Chondrocyte (in vitro differentiated cells): ENCODE measurements around the gene ATP8B2. TPM values are rescaled to one million over a fixed set of nuclear protein-coding genes. Genes with fewer than 3 reads are reported as not detected.
"Not testable (repeated sequence)": the region's sequence is repeated elsewhere in the genome, so short reads cannot be mapped to it uniquely, and the experiment has no call there.

Experiments
- DNase-seq: peaks from one replicate; pipeline ENCODE4 v3.0.0; 2021; ENCODE audit warnings: mixed read lengths, low spot score
- H3K27ac Mint-ChIP-seq: one replicate; pipeline ENCODE4 v1.8.0; 2021; ENCODE audit warnings: mild to moderate bottlenecking, moderate library complexity, mixed read lengths; ENCODE audit not compliant: unreplicated experiment
- H3K27me3 Mint-ChIP-seq: 2 replicates; pipeline ENCODE4 v1.8.0; 2021; ENCODE audit warnings: low read depth, mixed read lengths
- H3K36me3 Mint-ChIP-seq: 2 replicates; pipeline ENCODE4 v1.8.0; 2021; ENCODE audit warnings: low read depth, mixed read lengths
- H3K4me1 Mint-ChIP-seq: 2 replicates; pipeline ENCODE4 v1.8.0; 2021; ENCODE audit warnings: low read depth, mild to moderate bottlenecking, mixed read lengths
- H3K4me3 Mint-ChIP-seq: one replicate; pipeline ENCODE4 v1.8.0; 2021; ENCODE audit warnings: mild to moderate bottlenecking, moderate library complexity, mixed read lengths; ENCODE audit not compliant: unreplicated experiment
- H3K9me3 Mint-ChIP-seq: 2 replicates; pipeline ENCODE4 v1.8.0; 2021; ENCODE audit warnings: low read depth, mixed read lengths
- long read RNA-seq: library from polyadenylated mRNA; stranded (forward); transcript quantifications from one replicate; pipeline ENCODE4 v2.0.0, GENCODE V29; 2021
- total RNA-seq: library from RNA; stranded (reverse); gene quantifications from 3 replicates; pipeline ENCODE4 v1.2.1, GENCODE V29; 2021
- TF ChIP-seq, protein P1 (sequence below): fragments of 200-600 bp; sonication (generic); IDR thresholded peaks from 2 replicates; pipeline ENCODE4 v1.5.0; 2021; ENCODE audit warnings: antibody characterized with exemption, mild to moderate bottlenecking, moderate library complexity

The ATP8B2 gene, protein sequence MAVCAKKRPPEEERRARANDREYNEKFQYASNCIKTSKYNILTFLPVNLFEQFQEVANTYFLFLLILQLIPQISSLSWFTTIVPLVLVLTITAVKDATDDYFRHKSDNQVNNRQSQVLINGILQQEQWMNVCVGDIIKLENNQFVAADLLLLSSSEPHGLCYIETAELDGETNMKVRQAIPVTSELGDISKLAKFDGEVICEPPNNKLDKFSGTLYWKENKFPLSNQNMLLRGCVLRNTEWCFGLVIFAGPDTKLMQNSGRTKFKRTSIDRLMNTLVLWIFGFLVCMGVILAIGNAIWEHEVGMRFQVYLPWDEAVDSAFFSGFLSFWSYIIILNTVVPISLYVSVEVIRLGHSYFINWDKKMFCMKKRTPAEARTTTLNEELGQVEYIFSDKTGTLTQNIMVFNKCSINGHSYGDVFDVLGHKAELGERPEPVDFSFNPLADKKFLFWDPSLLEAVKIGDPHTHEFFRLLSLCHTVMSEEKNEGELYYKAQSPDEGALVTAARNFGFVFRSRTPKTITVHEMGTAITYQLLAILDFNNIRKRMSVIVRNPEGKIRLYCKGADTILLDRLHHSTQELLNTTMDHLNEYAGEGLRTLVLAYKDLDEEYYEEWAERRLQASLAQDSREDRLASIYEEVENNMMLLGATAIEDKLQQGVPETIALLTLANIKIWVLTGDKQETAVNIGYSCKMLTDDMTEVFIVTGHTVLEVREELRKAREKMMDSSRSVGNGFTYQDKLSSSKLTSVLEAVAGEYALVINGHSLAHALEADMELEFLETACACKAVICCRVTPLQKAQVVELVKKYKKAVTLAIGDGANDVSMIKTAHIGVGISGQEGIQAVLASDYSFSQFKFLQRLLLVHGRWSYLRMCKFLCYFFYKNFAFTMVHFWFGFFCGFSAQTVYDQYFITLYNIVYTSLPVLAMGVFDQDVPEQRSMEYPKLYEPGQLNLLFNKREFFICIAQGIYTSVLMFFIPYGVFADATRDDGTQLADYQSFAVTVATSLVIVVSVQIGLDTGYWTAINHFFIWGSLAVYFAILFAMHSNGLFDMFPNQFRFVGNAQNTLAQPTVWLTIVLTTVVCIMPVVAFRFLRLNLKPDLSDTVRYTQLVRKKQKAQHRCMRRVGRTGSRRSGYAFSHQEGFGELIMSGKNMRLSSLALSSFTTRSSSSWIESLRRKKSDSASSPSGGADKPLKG
- 83.1 to 133 TPM (median 86.6 TPM) in 3 replicates for total RNA-seq
- long read RNA-seq, partial matches to known transcripts: 4 of 13 reads
- long read RNA-seq, other reads (novel, unspliced or antisense): 9 of 13 reads

DNA sequence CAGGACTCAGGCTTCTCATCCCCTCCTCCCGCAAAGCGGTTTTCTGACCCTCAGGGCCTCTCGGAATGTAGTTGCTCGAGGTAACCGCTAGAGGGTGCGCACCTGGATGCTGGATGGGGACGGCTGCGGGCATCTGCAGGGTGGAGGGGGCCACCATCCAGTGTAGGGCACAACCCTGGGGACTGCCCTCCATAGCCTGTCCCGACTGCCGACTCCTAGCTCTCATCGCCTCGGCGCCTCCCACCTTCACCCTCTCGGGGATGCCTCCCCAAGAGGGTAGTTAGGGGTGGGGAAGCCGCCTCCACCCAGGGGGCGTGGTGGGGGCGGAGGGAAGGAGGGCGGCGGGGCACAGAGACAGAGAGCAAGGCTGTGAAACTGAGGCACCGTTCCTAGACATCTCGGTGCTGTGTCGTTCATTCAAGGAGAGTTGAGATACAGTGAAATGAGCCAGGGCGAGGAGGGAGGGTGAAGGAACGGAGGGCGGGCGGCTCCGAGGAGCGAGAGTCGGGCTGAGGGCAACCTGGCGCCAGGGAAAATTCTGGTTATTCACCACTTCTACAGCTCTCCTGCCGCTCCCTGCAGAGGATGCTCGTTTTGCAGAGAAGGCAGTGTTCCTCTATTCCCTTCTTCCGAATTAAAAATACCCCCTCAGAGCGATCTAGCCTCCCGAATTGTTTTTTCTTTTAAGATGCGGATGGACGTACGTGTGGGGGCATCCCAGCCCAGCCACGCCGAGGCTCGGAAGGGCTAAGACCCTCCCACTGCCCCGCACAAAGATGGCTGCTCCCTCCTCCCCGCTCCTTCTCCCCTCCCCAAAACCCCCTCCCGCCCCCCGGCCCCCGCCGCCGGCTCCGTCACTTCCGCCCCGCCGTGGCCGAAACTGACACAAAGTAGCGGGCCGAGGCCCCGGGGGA is at the start of gene ATP8B2:
ATP8B2 (plus strand) TSS at position 857 of the 914 bp plus-strand sequence. CDS start 2,617 bp downstream, outside the sequence.
- Mint-ChIP-seq H3K36me3 (peaks cover under 1% of the 10 kb centered on the region), H3K27me3 (peaks cover 14% of the 10 kb centered on the region)
- no peak for DNase-seq

DNA sequence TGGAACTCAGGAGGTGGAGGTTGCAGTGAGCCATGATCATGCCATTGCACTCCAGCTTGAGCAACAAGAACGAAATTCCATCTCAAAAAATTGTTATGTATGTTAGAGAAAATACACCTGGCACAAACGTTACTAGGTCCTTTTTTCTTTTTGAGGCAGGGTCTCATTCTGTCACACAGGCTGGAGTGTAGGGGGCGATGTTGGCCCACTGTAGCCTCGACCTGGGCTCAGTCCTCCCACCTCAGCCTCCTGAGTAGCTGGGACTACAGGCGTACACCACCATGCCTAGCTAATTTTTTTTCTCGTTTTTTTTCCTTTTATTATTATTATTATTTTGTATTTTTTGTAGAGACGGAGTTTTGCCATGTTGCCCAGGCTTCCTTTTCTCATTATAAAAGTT is 48.5 kb upstream of the ATP8B2 start:
- Mint-ChIP-seq H3K4me3 (no peak overlapping the region), H3K9me3 (no peaks in the 10 kb centered on the region), H3K4me1 (peaks cover 24% of the 10 kb centered on the region), H3K27me3 (no peaks in the 10 kb centered on the region), H3K27ac (no peak overlapping the region), H3K36me3 (peaks cover 16% of the 10 kb centered on the region)
- TF ChIP-seq, protein P1, sequence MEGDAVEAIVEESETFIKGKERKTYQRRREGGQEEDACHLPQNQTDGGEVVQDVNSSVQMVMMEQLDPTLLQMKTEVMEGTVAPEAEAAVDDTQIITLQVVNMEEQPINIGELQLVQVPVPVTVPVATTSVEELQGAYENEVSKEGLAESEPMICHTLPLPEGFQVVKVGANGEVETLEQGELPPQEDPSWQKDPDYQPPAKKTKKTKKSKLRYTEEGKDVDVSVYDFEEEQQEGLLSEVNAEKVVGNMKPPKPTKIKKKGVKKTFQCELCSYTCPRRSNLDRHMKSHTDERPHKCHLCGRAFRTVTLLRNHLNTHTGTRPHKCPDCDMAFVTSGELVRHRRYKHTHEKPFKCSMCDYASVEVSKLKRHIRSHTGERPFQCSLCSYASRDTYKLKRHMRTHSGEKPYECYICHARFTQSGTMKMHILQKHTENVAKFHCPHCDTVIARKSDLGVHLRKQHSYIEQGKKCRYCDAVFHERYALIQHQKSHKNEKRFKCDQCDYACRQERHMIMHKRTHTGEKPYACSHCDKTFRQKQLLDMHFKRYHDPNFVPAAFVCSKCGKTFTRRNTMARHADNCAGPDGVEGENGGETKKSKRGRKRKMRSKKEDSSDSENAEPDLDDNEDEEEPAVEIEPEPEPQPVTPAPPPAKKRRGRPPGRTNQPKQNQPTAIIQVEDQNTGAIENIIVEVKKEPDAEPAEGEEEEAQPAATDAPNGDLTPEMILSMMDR: peak; percentile 55
- DNase-seq: no peak

More for the DNA sequence above, at the start of gene ATP8B2:
- peak within 1 kb of the TSS; percentile 95 for H3K27ac Mint-ChIP-seq
- no peaks in the 10 kb centered on the region for H3K9me3 Mint-ChIP-seq
- TF ChIP-seq, protein P1: peak; percentile 97
- H3K4me1 Mint-ChIP-seq: peaks cover 33% of the 10 kb centered on the region
- H3K4me3 Mint-ChIP-seq: peak within 1 kb of the TSS; percentile 98

- not testable (repeated sequence) for H3K27ac Mint-ChIP-seq, H3K27me3 Mint-ChIP-seq, H3K36me3 Mint-ChIP-seq, H3K4me3 Mint-ChIP-seq, H3K9me3 Mint-ChIP-seq, DNase-seq, H3K4me1 Mint-ChIP-seq
These were observed 37.7 kb upstream of the ATP8B2 start for GRCh38 chr1:154287591-154287990.

DNA sequence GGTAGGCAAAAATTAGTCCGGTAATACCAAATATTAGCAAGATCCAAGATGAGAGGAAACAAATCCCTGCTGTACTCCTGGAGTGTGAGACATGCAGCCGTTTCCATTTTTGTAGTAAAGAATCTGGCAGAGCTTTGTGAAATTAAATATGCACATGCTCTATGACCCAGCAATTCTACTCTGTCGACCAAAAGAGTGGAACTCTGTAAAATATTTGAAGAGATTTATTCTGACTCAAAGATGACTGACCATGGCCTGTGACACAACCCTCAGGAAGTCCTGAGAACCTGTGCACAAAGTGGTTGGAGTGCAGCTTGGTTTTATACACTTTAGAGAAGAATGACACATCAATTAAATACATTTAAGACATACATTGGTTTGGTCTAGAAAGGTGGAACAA is 36.7 kb upstream of the ATP8B2 start:
- Mint-ChIP-seq H3K36me3 (peaks cover 2% of the 10 kb centered on the region), H3K9me3 (peaks cover 4% of the 10 kb centered on the region), H3K4me1 (no peaks in the 10 kb centered on the region), H3K27me3 (peaks cover 6% of the 10 kb centered on the region), H3K27ac (no peak overlapping the region), H3K4me3 (no peak overlapping the region)
- DNase-seq: no peak
- TF ChIP-seq, protein P1: no peak

DNA sequence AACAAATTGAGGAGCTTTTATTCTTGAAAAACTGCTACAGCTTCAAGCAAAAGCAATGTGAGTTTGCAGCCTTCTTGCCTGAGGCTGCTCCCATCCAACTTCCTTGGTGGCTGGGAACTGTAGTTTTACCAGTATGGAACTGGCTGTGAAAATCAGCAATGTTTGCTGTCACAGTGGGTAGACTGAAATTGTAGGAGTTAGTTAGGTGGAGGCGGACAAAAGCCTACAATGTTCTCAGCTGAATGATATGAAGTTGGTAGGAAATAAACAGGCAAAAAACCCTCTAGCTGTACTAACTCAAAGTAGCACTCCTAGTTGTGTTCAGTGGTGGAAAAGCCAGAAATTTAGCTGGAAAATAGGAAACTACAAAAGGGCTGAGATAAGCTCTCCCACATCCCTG is 34.4 kb upstream of the ATP8B2 start:
- H3K27me3 Mint-ChIP-seq: peaks cover 6% of the 10 kb centered on the region
- peaks cover 15% of the 10 kb centered on the region for H3K9me3 Mint-ChIP-seq
- TF ChIP-seq, protein P1: no peak
- no peak overlapping the region for H3K4me3 Mint-ChIP-seq
- DNase-seq: no peak
- H3K36me3 Mint-ChIP-seq: peaks cover 8% of the 10 kb centered on the region
- no peaks in the 10 kb centered on the region for H3K4me1 Mint-ChIP-seq
- no peak overlapping the region for H3K27ac Mint-ChIP-seq
